Activated naive CD8-positive, alpha-beta T cell treated with anti-CD3 and anti-CD28 coated beads, Interleukin-2, amount 50 U/mL, for 24 hours (primary cell): ENCODE data around the gene PARD6A.
A peak's percentile ranks its signal among the peaks of the same experiment; 100 is the strongest.

Experiments used
- ATAC-seq: fragments of 150-1000 bp; cut with Tn5 transposase; one replicate; pipeline ENCODE4 v1.10.0; 2021
- DNase-seq: peaks from one replicate; pipeline ENCODE4 v3.0.0; 2021
- H3K27ac Mint-ChIP-seq: one replicate; pipeline ENCODE4 v1.8.0; 2021; ENCODE audit warnings: mild to moderate bottlenecking, mixed read lengths
- H3K27me3 Mint-ChIP-seq: one replicate; pipeline ENCODE4 v1.8.0; 2021; ENCODE audit warnings: mixed read lengths
- H3K36me3 Mint-ChIP-seq: one replicate; pipeline ENCODE4 v1.8.0; 2021; ENCODE audit warnings: low read depth, mixed read lengths
- H3K4me1 Mint-ChIP-seq: one replicate; pipeline ENCODE4 v1.8.0; 2021; ENCODE audit warnings: mixed read lengths
- H3K4me3 Mint-ChIP-seq: one replicate; pipeline ENCODE4 v1.8.0; 2021; ENCODE audit warnings: mild to moderate bottlenecking, moderate library complexity, mixed read lengths
- H3K9me3 Mint-ChIP-seq: one replicate; pipeline ENCODE4 v1.8.0; 2021; ENCODE audit warnings: mixed read lengths

Gene PARD6A, protein sequence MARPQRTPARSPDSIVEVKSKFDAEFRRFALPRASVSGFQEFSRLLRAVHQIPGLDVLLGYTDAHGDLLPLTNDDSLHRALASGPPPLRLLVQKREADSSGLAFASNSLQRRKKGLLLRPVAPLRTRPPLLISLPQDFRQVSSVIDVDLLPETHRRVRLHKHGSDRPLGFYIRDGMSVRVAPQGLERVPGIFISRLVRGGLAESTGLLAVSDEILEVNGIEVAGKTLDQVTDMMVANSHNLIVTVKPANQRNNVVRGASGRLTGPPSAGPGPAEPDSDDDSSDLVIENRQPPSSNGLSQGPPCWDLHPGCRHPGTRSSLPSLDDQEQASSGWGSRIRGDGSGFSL

DNA sequence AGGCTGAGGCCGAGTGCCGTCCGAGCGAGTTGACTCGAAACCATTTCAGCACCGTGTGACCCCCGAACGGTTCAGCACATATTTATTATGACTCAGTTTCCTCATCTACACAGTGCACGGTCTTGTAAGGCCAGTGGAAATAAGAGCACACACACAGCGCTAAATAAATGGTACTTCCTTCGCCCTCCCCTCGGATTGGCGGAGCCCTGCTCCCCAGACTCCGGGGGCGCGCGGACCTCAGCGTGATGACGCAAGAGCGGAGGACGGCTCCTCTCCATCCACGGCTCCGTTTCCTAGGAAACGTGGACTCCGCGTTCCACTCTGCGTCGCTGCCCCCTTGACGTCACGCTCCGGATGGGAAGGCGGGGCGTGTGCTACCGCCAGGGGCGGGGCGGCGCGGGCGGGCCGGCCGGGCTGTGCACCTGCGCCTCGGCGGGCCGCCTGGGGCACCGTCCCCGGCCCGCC lies at the start of gene PARD6A:
TSS of gene PARD6A (plus strand) at position 397 of the 465 bp plus-strand sequence. CDS start 79 bp downstream, outside the sequence.
- Mint-ChIP-seq H3K36me3 (peaks cover 11% of the 10 kb centered on the region), H3K27me3 (no peaks in the 10 kb centered on the region), H3K4me3 (peak within 1 kb of the TSS; percentile 92), H3K27ac (peak within 1 kb of the TSS; percentile 96), H3K4me1 (peaks cover 22% of the 10 kb centered on the region), H3K9me3 (no peaks in the 10 kb centered on the region)
- DNase-seq: peak; percentile 96
- peak; percentile 83 for ATAC-seq

- Mint-ChIP-seq H3K36me3 (peaks cover 43% of the 10 kb centered on the region), H3K27ac (no peak overlapping the region), H3K4me3 (no peak overlapping the region), H3K4me1 (peaks cover 3% of the 10 kb centered on the region), H3K9me3 (no peaks in the 10 kb centered on the region), H3K27me3 (no peaks in the 10 kb centered on the region)
- peak; percentile 14 for DNase-seq
- no peak for ATAC-seq
These were observed 47.0 kb upstream of the PARD6A start for GRCh38 chr16:67613808-67614207.

GRCh38 chr16:67628216-67628615 lies 32.5 kb upstream of the PARD6A start:
- H3K36me3 Mint-ChIP-seq: peaks cover 41% of the 10 kb centered on the region
- H3K4me3 Mint-ChIP-seq: no peak overlapping the region
- ATAC-seq (no peak), DNase-seq (no peak)
- H3K4me1 Mint-ChIP-seq: no peaks in the 10 kb centered on the region
- H3K9me3 Mint-ChIP-seq: no peaks in the 10 kb centered on the region
- H3K27ac Mint-ChIP-seq: no peak overlapping the region
- no peaks in the 10 kb centered on the region for H3K27me3 Mint-ChIP-seq

GRCh38 chr16:67632415-67633172 lies 28.2 kb upstream of the PARD6A start:
- H3K27me3 Mint-ChIP-seq: no peaks in the 10 kb centered on the region
- no peaks in the 10 kb centered on the region for H3K9me3 Mint-ChIP-seq
- ATAC-seq (no peak), DNase-seq (no peak)
- H3K36me3 Mint-ChIP-seq: peaks cover 40% of the 10 kb centered on the region
- H3K4me1 Mint-ChIP-seq: no peaks in the 10 kb centered on the region
- no peak overlapping the region for H3K4me3 Mint-ChIP-seq
- peak overlapping the region; percentile 64 for H3K27ac Mint-ChIP-seq

DNA sequence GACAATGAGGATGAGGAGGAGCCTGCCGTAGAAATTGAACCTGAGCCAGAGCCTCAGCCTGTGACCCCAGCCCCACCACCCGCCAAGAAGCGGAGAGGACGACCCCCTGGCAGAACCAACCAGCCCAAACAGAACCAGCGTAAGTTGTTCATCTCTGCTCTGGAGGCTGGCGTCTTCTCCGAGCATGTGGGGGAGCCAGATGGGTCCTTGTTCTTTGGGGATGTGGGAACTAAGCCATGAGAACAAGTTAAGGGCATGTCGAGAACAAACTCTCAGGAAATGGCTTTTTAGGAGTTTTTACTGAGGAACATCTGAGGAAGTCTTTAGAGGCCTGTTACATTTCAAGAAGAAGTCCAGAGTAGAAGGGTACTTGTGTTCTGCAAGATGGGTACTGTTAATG lies 24.0 kb upstream of the PARD6A start:
- H3K27me3 Mint-ChIP-seq: no peaks in the 10 kb centered on the region
- H3K4me3 Mint-ChIP-seq: no peak overlapping the region
- peaks cover 27% of the 10 kb centered on the region for H3K36me3 Mint-ChIP-seq
- no peaks in the 10 kb centered on the region for H3K4me1 Mint-ChIP-seq
- no peaks in the 10 kb centered on the region for H3K9me3 Mint-ChIP-seq
- ATAC-seq (no peak), DNase-seq (no peak)
- no peak overlapping the region for H3K27ac Mint-ChIP-seq

GRCh38 chr16:67637625-67638024 lies 23.1 kb upstream of the PARD6A start:
- H3K4me3 Mint-ChIP-seq: no peak overlapping the region
- ATAC-seq (no peak), DNase-seq (no peak)
- no peaks in the 10 kb centered on the region for H3K27me3 Mint-ChIP-seq
- H3K27ac Mint-ChIP-seq: no peak overlapping the region
- H3K4me1 Mint-ChIP-seq: no peaks in the 10 kb centered on the region
- no peaks in the 10 kb centered on the region for H3K9me3 Mint-ChIP-seq
- peaks cover 22% of the 10 kb centered on the region for H3K36me3 Mint-ChIP-seq

- H3K4me1 Mint-ChIP-seq: peaks cover 13% of the 10 kb centered on the region
- no peak overlapping the region for H3K4me3 Mint-ChIP-seq
- H3K9me3 Mint-ChIP-seq: no peaks in the 10 kb centered on the region
- DNase-seq (no peak), ATAC-seq (no peak)
- H3K36me3 Mint-ChIP-seq: peaks cover 9% of the 10 kb centered on the region
- no peaks in the 10 kb centered on the region for H3K27me3 Mint-ChIP-seq
- H3K27ac Mint-ChIP-seq: no peak overlapping the region
These were observed 18.7 kb upstream of the PARD6A start for GRCh38 chr16:67641779-67642708.

DNA sequence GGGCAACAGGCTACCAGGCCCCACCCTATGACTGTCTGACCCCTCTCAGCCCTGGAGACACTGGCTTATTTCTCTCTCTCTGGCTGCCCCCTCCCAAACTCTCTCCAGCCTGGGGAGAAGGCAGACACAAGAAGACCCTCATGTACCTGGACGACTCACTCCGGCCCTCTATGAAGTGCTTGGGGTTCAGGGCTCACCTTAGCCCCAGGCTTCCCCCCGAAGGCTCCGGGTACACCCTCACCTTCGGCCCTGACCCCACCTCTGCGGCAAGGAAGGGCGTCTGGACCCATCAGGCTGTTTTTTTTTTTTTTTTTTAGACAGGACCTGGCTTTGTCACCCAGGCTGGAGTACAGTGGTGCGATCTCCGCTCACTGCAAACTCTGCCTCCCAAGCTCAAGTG lies 16.7 kb upstream of the PARD6A start:
- Mint-ChIP-seq H3K9me3 (no peaks in the 10 kb centered on the region), H3K27ac (peak overlapping the region; percentile 76), H3K36me3 (peaks cover 2% of the 10 kb centered on the region), H3K4me3 (peak overlapping the region; percentile 84), H3K27me3 (no peaks in the 10 kb centered on the region), H3K4me1 (peaks cover 13% of the 10 kb centered on the region)
- ATAC-seq: no peak
- no peak for DNase-seq

DNA sequence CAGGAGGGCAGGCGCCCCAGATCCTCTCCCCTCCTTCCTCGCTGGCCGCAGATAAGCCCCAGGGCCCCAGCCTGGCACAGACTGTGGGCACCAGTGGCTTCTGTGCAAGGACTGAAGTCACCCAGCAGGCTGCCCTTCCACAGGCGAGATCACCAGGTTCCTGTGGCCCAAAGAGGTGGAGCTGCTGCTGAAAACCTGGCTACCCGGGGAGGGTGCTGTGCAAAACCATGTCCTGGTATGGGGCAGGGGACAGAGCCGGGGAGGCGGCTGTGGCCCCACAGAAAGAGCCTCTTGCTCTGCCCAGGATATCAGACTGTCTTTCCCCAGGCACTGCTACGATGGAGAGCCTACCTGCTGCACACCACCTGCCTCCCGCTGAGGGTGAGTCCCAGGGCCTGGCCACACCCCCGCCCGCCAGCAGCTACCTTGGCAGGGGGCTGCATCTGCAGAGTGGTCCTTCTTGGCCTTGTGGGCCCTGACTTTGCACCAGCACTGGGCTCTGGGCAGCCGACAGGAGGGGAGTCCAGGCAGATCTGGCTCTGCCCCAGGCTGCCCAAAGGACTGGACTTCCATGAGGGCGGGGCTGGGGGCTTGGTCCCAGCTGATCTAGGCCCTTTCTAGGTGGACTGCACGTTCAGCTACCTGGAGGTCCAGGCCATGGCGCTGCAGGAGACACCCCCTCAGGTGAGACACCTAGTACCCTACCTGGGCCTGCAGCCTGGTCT lies 15.2 kb upstream of the PARD6A start:
- H3K9me3 Mint-ChIP-seq: no peaks in the 10 kb centered on the region
- H3K4me3 Mint-ChIP-seq: peak overlapping the region; percentile 84
- H3K4me1 Mint-ChIP-seq: peaks cover 13% of the 10 kb centered on the region
- peaks cover 5% of the 10 kb centered on the region for H3K36me3 Mint-ChIP-seq
- ATAC-seq (peak; percentile 22), DNase-seq (no peak)
- no peaks in the 10 kb centered on the region for H3K27me3 Mint-ChIP-seq
- H3K27ac Mint-ChIP-seq: peak overlapping the region; percentile 91

- peaks cover 13% of the 10 kb centered on the region for H3K4me1 Mint-ChIP-seq
- no peak overlapping the region for H3K4me3 Mint-ChIP-seq
These were observed 13.6 kb upstream of the PARD6A start for GRCh38 chr16:67647111-67647651.

DNA sequence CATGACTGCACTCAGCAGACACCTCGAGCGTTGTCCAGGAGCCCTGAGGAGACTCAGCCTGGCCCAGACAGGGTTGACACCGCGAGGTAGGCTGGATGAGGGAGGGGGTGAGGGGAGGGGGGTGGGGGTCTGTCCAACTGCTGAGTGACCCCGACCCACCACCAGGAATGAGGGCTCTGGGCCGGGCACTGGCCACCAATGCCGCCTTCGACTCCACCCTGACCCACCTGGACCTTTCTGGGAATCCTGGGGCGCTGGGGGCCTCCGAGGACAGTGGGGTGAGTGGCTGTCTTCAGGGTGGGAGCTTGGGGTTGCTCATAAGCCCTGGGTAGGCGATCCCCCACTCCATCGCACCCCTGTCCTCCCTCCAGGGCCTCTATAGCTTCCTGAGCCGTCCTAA lies 13.1 kb upstream of the PARD6A start:
- no peaks in the 10 kb centered on the region for H3K9me3 Mint-ChIP-seq
- no peak overlapping the region for H3K27ac Mint-ChIP-seq
- peaks cover 13% of the 10 kb centered on the region for H3K4me1 Mint-ChIP-seq
- H3K27me3 Mint-ChIP-seq: no peaks in the 10 kb centered on the region
- H3K4me3 Mint-ChIP-seq: no peak overlapping the region
- ATAC-seq: no peak
- DNase-seq: no peak
- peaks cover 16% of the 10 kb centered on the region for H3K36me3 Mint-ChIP-seq

More at GRCh38 chr16:67647111-67647651, 13.6 kb upstream of the PARD6A start:
- Mint-ChIP-seq H3K27me3 (no peaks in the 10 kb centered on the region), H3K27ac (no peak overlapping the region), H3K9me3 (no peaks in the 10 kb centered on the region), H3K36me3 (peaks cover 15% of the 10 kb centered on the region)
- ATAC-seq: no peak
- no peak for DNase-seq

- Mint-ChIP-seq H3K9me3 (no peaks in the 10 kb centered on the region), H3K27me3 (no peaks in the 10 kb centered on the region), H3K36me3 (peaks cover 16% of the 10 kb centered on the region), H3K4me3 (no peak overlapping the region), H3K4me1 (peaks cover 13% of the 10 kb centered on the region), H3K27ac (no peak overlapping the region)
- no peak for DNase-seq
- ATAC-seq: no peak
These were observed 12.5 kb upstream of the PARD6A start for GRCh38 chr16:67648088-67648763.

- Mint-ChIP-seq H3K4me1 (peaks cover 12% of the 10 kb centered on the region), H3K9me3 (no peaks in the 10 kb centered on the region), H3K27me3 (no peaks in the 10 kb centered on the region), H3K27ac (no peak overlapping the region), H3K4me3 (no peak overlapping the region), H3K36me3 (peaks cover 16% of the 10 kb centered on the region)
- DNase-seq (no peak), ATAC-seq (no peak)
These were observed 11.9 kb upstream of the PARD6A start for GRCh38 chr16:67648764-67649407.
